Middle frontal gyrus (tissue), 1 donor: ENCODE results near the gene KIF5B.
"Not testable (repeated sequence)": the region's sequence is repeated elsewhere in the genome, so short reads cannot be mapped to it uniquely, and the experiment has no call there.

Experiments used
- DNase-seq: peaks from one replicate; pipeline ENCODE4 v3.0.0-alpha.2; 2015; ENCODE audit warnings: low spot score; ENCODE audit errors: extremely low spot score

Gene KIF5B

GRCh38 chr10:32060347-32060746 lies 4.1 kb upstream of the KIF5B start:
- DNase-seq = no peak

GRCh38 chr10:32059472-32059871 lies 3.2 kb upstream of the KIF5B start:
- DNase-seq = no peak

GRCh38 chr10:32057036-32057372 lies 779 bp upstream of the KIF5B start:
- no peak for DNase-seq

- no peak for DNase-seq
Observed at GRCh38 chr10:32055478-32056135, 618 bp downstream of the KIF5B start.

- no peak for DNase-seq
Observed at GRCh38 chr10:32054094-32054493, 2.1 kb downstream of the KIF5B start.

- DNase-seq = not testable (repeated sequence)
Observed at GRCh38 chr10:32053392-32053791, 2.8 kb downstream of the KIF5B start.

GRCh38 chr10:32051926-32052325 lies 4.3 kb downstream of the KIF5B start:
- no peak for DNase-seq

GRCh38 chr10:32050177-32050576 lies 6.0 kb downstream of the KIF5B start:
- no peak for DNase-seq

GRCh38 chr10:32049113-32049512 lies 7.1 kb downstream of the KIF5B start:
- DNase-seq = no peak

GRCh38 chr10:32048282-32048681 lies 7.9 kb downstream of the KIF5B start:
- DNase-seq = no peak

- DNase-seq = no peak
Observed at GRCh38 chr10:32047881-32048280, 8.3 kb downstream of the KIF5B start.

- DNase-seq = no peak
Observed at GRCh38 chr10:32046151-32046550, 10.1 kb downstream of the KIF5B start.

GRCh38 chr10:32042730-32043129 lies 13.5 kb downstream of the KIF5B start:
- not testable (repeated sequence) for DNase-seq

- no peak for DNase-seq
Observed at GRCh38 chr10:32041290-32042028, 14.8 kb downstream of the KIF5B start.

- DNase-seq = no peak
Observed at GRCh38 chr10:32039734-32040133, 16.5 kb downstream of the KIF5B start.

- no peak for DNase-seq
Observed at GRCh38 chr10:32038777-32039176, 17.4 kb downstream of the KIF5B start.

GRCh38 chr10:32036922-32037321 lies 19.3 kb downstream of the KIF5B start:
- no peak for DNase-seq

- no peak for DNase-seq
Observed at GRCh38 chr10:32035038-32035437, 21.2 kb downstream of the KIF5B start.

- DNase-seq = no peak
Observed at GRCh38 chr10:32033171-32033570, 23.1 kb downstream of the KIF5B start.

- no peak for DNase-seq
Observed at GRCh38 chr10:32031920-32032319, 24.3 kb downstream of the KIF5B start.

GRCh38 chr10:32031424-32031823 lies 24.8 kb downstream of the KIF5B start:
- no peak for DNase-seq

GRCh38 chr10:32028710-32029109 lies 27.5 kb downstream of the KIF5B start:
- no peak for DNase-seq

- DNase-seq = no peak
Observed at GRCh38 chr10:32023264-32023663, 33.0 kb downstream of the KIF5B start.
